Activated naive CD4-positive, alpha-beta T cell treated with anti-CD3 and anti-CD28 coated beads for 36 hours (primary cell): ENCODE measurements around the gene FXYD6. TPM values are rescaled to one million over a fixed set of nuclear protein-coding genes. Genes with fewer than 3 reads are reported as not detected.
"Not testable (repeated sequence)": the region's sequence is repeated elsewhere in the genome, so short reads cannot be mapped to it uniquely, and the experiment has no call there.

Experiments
- CTCF ChIA-PET: fragments of 350-600 bp; sonication (Branson Sonifier 250); formaldehyde crosslinking; loops from one replicate; lab custom pipeline; 2021; ENCODE audit warnings: antibody characterized with exemption; lab: Charles Lee
- DNase-seq: peaks from one replicate; pipeline ENCODE4 v3.0.0-alpha.2; 2020
- H3K27ac Mint-ChIP-seq: one replicate; pipeline ENCODE4 v1.8.0; 2021; ENCODE audit warnings: mild to moderate bottlenecking, mixed read lengths
- H3K27me3 Mint-ChIP-seq: one replicate; pipeline ENCODE4 v1.8.0; 2021; ENCODE audit warnings: low read depth, mixed read lengths
- H3K36me3 Mint-ChIP-seq: one replicate; pipeline ENCODE4 v1.8.0; 2021; ENCODE audit warnings: low read depth, mixed read lengths
- H3K4me1 Mint-ChIP-seq: one replicate; pipeline ENCODE4 v1.8.0; 2021; ENCODE audit warnings: low read depth, mixed read lengths
- H3K4me3 Mint-ChIP-seq: one replicate; pipeline ENCODE4 v1.8.0; 2021; ENCODE audit warnings: mild to moderate bottlenecking, moderate library complexity, mixed read lengths
- H3K9me3 Mint-ChIP-seq: one replicate; pipeline ENCODE4 v1.8.0; 2021; ENCODE audit warnings: mixed read lengths
- intact Hi-C: fragments of 100-400 bp; cut with micrococcal nuclease; formaldehyde crosslinking; loops from one replicate; pipeline ENCODE4 v1.15.1; 2023
- total RNA-seq, 2 experiments: library from RNA; stranded (reverse); gene quantifications; one replicate each; pipeline ENCODE4 v1.2.3, GENCODE V29; 2021

Gene FXYD6
- total RNA-seq, 2 experiments from 2014 or later, result not detected

- Mint-ChIP-seq H3K27me3 (no peaks in the 10 kb centered on the region), H3K9me3 (no peaks in the 10 kb centered on the region), H3K4me3 (no peak overlapping the region), H3K4me1 (peaks cover 73% of the 10 kb centered on the region), H3K36me3 (no peaks in the 10 kb centered on the region), H3K27ac (peak overlapping the region; percentile 95)
- intact Hi-C loops, result loop anchor here (5.0 to 10.0 kb wide), 3 partner anchors 353 to 1045 kb away; partner anchors contain the start of gene BUD13
- peak; percentile 48 for DNase-seq
- CTCF ChIA-PET, result interaction anchor here (0.8 to 13.2 kb wide), 7 partner anchors 9 to 394 kb away, joined by 3 to 258 read pairs (median 21); no protein-coding TSS in a partner anchor
Measured at GRCh38 chr11:117819096-117820040, 57.1 kb downstream of the FXYD6 start.

- DNase-seq, result peak; percentile 83
- Mint-ChIP-seq H3K27me3 (no peaks in the 10 kb centered on the region), H3K4me3 (peak overlapping the region; percentile 56), H3K27ac (peak overlapping the region; percentile 95), H3K4me1 (peaks cover 71% of the 10 kb centered on the region), H3K9me3 (no peaks in the 10 kb centered on the region), H3K36me3 (no peaks in the 10 kb centered on the region)
- intact Hi-C loops, result loop anchor here (1.0 to 10.0 kb wide), 4 partner anchors 228 to 1043 kb away; partner anchors contain the start of genes BUD13 and CD3D
- CTCF ChIA-PET, result interaction anchor here (0.8 to 13.2 kb wide), 15 partner anchors 10 to 393 kb away, joined by 3 to 258 read pairs (median 5); no protein-coding TSS in a partner anchor
Measured at GRCh38 chr11:117818041-117818873, 58.2 kb downstream of the FXYD6 start.

- peaks cover 65% of the 10 kb centered on the region for H3K4me1 Mint-ChIP-seq
Measured at GRCh38 chr11:117817368-117818040, 59.0 kb downstream of the FXYD6 start.

GRCh38 chr11:117816846-117817367 is 59.6 kb downstream of the FXYD6 start:
- H3K27me3 Mint-ChIP-seq, result no peaks in the 10 kb centered on the region
- peaks cover 61% of the 10 kb centered on the region for H3K4me1 Mint-ChIP-seq
- peak overlapping the region; percentile 56 for H3K4me3 Mint-ChIP-seq
- H3K27ac Mint-ChIP-seq, result peak overlapping the region; percentile 95
- no peaks in the 10 kb centered on the region for H3K9me3 Mint-ChIP-seq
- CTCF ChIA-PET, result interaction anchor here (0.6 to 13.2 kb wide), 18 partner anchors 11 to 391 kb away, joined by 3 to 258 read pairs (median 5); no protein-coding TSS in a partner anchor
- no peaks in the 10 kb centered on the region for H3K36me3 Mint-ChIP-seq
- DNase-seq, result peak; percentile 37
- intact Hi-C loops, result loop anchor here (1.0 to 10.0 kb wide), 5 partner anchors 10 to 1042 kb away; partner anchors contain the start of gene BUD13

More at GRCh38 chr11:117817368-117818040, 59.0 kb downstream of the FXYD6 start:
- Mint-ChIP-seq H3K36me3 (no peaks in the 10 kb centered on the region), H3K27ac (peak overlapping the region; percentile 95), H3K9me3 (no peaks in the 10 kb centered on the region), H3K4me3 (peak overlapping the region; percentile 56), H3K27me3 (no peaks in the 10 kb centered on the region)
- CTCF ChIA-PET, result interaction anchor here (0.8 to 13.2 kb wide), 17 partner anchors 10 to 392 kb away, joined by 3 to 258 read pairs (median 5); no protein-coding TSS in a partner anchor
- peak; percentile 98 for DNase-seq
- intact Hi-C loops, result loop anchor here (1.0 to 10.0 kb wide), 7 partner anchors 10 to 1043 kb away; partner anchors contain the start of genes BUD13 and CD3D

GRCh38 chr11:117816151-117816741 is 60.2 kb downstream of the FXYD6 start:
- intact Hi-C loops, result loop anchor here (5.0 to 10.0 kb wide), 2 partner anchors 964 to 1041 kb away; partner anchors contain the start of gene BUD13
- Mint-ChIP-seq H3K27ac (peak overlapping the region; percentile 95), H3K9me3 (no peaks in the 10 kb centered on the region), H3K27me3 (no peaks in the 10 kb centered on the region), H3K36me3 (no peaks in the 10 kb centered on the region), H3K4me1 (peaks cover 58% of the 10 kb centered on the region), H3K4me3 (peak overlapping the region; percentile 46)
- DNase-seq, result peak; percentile 15
- CTCF ChIA-PET, result interaction anchor here (0.6 to 13.2 kb wide), 19 partner anchors 7 to 391 kb away, joined by 3 to 258 read pairs (median 5); no protein-coding TSS in a partner anchor

GRCh38 chr11:117815262-117815803 is 61.1 kb downstream of the FXYD6 start:
- intact Hi-C loops, result loop anchor here (1.0 to 10.0 kb wide), 5 partner anchors 13 to 1041 kb away; partner anchors contain the start of genes BUD13 and KMT2A
- Mint-ChIP-seq H3K4me1 (peaks cover 58% of the 10 kb centered on the region), H3K27me3 (no peaks in the 10 kb centered on the region)

GRCh38 chr11:117814766-117815261 is 61.6 kb downstream of the FXYD6 start:
- peak overlapping the region; percentile 35 for H3K4me3 Mint-ChIP-seq
- H3K27ac Mint-ChIP-seq, result peak overlapping the region; percentile 95
- H3K36me3 Mint-ChIP-seq, result no peaks in the 10 kb centered on the region
- CTCF ChIA-PET, result interaction anchor here (0.7 to 13.2 kb wide), 10 partner anchors 9 to 388 kb away, joined by 3 to 258 read pairs (median 7); no protein-coding TSS in a partner anchor
- intact Hi-C loops, result loop anchor here (1.0 to 10.0 kb wide), 5 partner anchors 13 to 1040 kb away; partner anchors contain the start of genes BUD13 and KMT2A
- peaks cover 60% of the 10 kb centered on the region for H3K4me1 Mint-ChIP-seq
- peak; percentile 89 for DNase-seq
- H3K27me3 Mint-ChIP-seq, result no peaks in the 10 kb centered on the region
- H3K9me3 Mint-ChIP-seq, result no peaks in the 10 kb centered on the region

More at GRCh38 chr11:117815262-117815803, 61.1 kb downstream of the FXYD6 start:
- H3K27ac Mint-ChIP-seq, result peak overlapping the region; percentile 95
- H3K4me3 Mint-ChIP-seq, result peak overlapping the region; percentile 35
- H3K9me3 Mint-ChIP-seq, result no peaks in the 10 kb centered on the region
- no peaks in the 10 kb centered on the region for H3K36me3 Mint-ChIP-seq
- peak; percentile 92 for DNase-seq
- CTCF ChIA-PET, result interaction anchor here (0.6 to 13.2 kb wide), 13 partner anchors 8 to 573 kb away, joined by 3 to 258 read pairs (median 5); no protein-coding TSS in a partner anchor

GRCh38 chr11:117814204-117814765 is 62.2 kb downstream of the FXYD6 start:
- no peaks in the 10 kb centered on the region for H3K27me3 Mint-ChIP-seq
- CTCF ChIA-PET, result interaction anchor here (1.2 to 13.2 kb wide), 7 partner anchors 8 to 388 kb away, joined by 3 to 258 read pairs (median 14); no protein-coding TSS in a partner anchor
- H3K4me3 Mint-ChIP-seq, result no peak overlapping the region
- peaks cover 64% of the 10 kb centered on the region for H3K4me1 Mint-ChIP-seq
- peak overlapping the region; percentile 95 for H3K27ac Mint-ChIP-seq
- intact Hi-C loops, result loop anchor here (2.0 to 10.0 kb wide), 2 partner anchors 623 to 1039 kb away; partner anchors contain the start of genes BUD13 and KMT2A
- H3K9me3 Mint-ChIP-seq, result no peaks in the 10 kb centered on the region
- DNase-seq, result no peak
- H3K36me3 Mint-ChIP-seq, result no peaks in the 10 kb centered on the region

GRCh38 chr11:117810056-117810451 is 66.4 kb downstream of the FXYD6 start:
- intact Hi-C loops, result loop anchor here (10.0 kb wide), 1 partner anchor 1035 kb away; the partner anchor contains the start of gene BUD13
- H3K27me3 Mint-ChIP-seq, DNase-seq, H3K4me3 Mint-ChIP-seq, H3K27ac Mint-ChIP-seq, H3K36me3 Mint-ChIP-seq, H3K9me3 Mint-ChIP-seq: not testable (repeated sequence)
- CTCF ChIA-PET, result interaction anchor here (1.4 to 11.3 kb wide), 8 partner anchors 10 to 384 kb away, joined by 3 to 258 read pairs (median 30); partner anchors contain the start of gene FXYD2
- peaks cover 30% of the 10 kb centered on the region for H3K4me1 Mint-ChIP-seq
